ENCODE results near the gene ARHGAP42.

GRCh38 chr11:100981196-100981824, 294.2 kb downstream of the ARHGAP42 start:
- no peak for TF ChIP-seq TAF1 (IDR thresholded peaks at IDR 0.05; ENCODE audit: low read depth, low read length)
- TF ChIP-seq POLR2A (IDR thresholded peaks at IDR 0.05; ENCODE audit: low read depth, low read length) = no peak
- no peak for TF ChIP-seq POLR2AphosphoS5 (IDR thresholded peaks at IDR 0.05; ENCODE audit: low read depth, low read length)
